ENCODE results near the gene ERCC6L2. TPM values are rescaled to one million over a fixed set of nuclear protein-coding genes. Genes with fewer than 3 reads are reported as not detected.

ERCC6L2 gene
- total and polyA plus RNA-seq, 10 of the 15 experiments (the other 5 are each of a cell fraction or from before 2014, with no cell fraction given): 8.1 to 45.0 (median 22.6) TPM

DNA sequence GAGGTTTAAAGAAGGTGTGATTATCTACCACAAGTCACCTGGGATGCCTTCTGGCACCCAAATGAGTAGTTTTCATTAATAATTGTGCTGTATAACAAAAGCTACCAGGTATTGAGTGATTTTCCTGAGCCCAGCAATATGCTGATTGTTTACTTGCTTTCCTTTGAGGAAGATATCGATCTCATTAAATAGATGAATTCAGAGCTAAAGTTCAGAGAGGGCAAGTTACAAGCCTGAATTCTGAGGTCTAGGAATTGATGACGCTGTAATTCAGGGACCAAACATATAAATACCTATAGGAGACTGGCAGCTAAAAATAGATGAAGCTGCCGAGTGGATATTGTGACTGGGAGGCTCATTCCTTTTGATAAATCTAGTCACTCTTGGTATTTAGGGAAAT lies 1.1 kb downstream of the ERCC6L2 start (continued):
- no peak for TF ChIP-seq ZNF592 (IDR thresholded peaks at IDR 0.05)
- TF ChIP-seq CHD2 (IDR thresholded peaks at IDR 0.05; ENCODE audit: borderline replicate concordance, low read depth, low read length): no peak
- no peak for TF ChIP-seq SPI1 (IDR thresholded peaks at IDR 0.05; ENCODE audit: borderline replicate concordance, insufficient read depth, low read depth, low read length)
- TF ChIP-seq RFX5 (IDR thresholded peaks at IDR 0.05; ENCODE audit: low read depth, low read length): no peak
- TF ChIP-seq NFYB (IDR thresholded peaks at IDR 0.05; ENCODE audit: insufficient read depth, low read depth, low read length): no peak
- no peak for TF ChIP-seq RBBP5 (conservative IDR thresholded peaks at IDR 0.05)
- TF ChIP-seq NR2C2 (IDR thresholded peaks at IDR 0.05; ENCODE audit: borderline replicate concordance, control insufficient read depth, insufficient read length, low read depth): no peak
- TF ChIP-seq, protein P1, sequence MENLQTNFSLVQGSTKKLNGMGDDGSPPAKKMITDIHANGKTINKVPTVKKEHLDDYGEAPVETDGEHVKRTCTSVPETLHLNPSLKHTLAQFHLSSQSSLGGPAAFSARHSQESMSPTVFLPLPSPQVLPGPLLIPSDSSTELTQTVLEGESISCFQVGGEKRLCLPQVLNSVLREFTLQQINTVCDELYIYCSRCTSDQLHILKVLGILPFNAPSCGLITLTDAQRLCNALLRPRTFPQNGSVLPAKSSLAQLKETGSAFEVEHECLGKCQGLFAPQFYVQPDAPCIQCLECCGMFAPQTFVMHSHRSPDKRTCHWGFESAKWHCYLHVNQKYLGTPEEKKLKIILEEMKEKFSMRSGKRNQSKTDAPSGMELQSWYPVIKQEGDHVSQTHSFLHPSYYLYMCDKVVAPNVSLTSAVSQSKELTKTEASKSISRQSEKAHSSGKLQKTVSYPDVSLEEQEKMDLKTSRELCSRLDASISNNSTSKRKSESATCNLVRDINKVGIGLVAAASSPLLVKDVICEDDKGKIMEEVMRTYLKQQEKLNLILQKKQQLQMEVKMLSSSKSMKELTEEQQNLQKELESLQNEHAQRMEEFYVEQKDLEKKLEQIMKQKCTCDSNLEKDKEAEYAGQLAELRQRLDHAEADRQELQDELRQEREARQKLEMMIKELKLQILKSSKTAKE (IDR thresholded peaks at IDR 0.05; ENCODE audit: low read depth, poor library complexity, severe bottlenecking): no peak
- TF ChIP-seq, protein P2, sequence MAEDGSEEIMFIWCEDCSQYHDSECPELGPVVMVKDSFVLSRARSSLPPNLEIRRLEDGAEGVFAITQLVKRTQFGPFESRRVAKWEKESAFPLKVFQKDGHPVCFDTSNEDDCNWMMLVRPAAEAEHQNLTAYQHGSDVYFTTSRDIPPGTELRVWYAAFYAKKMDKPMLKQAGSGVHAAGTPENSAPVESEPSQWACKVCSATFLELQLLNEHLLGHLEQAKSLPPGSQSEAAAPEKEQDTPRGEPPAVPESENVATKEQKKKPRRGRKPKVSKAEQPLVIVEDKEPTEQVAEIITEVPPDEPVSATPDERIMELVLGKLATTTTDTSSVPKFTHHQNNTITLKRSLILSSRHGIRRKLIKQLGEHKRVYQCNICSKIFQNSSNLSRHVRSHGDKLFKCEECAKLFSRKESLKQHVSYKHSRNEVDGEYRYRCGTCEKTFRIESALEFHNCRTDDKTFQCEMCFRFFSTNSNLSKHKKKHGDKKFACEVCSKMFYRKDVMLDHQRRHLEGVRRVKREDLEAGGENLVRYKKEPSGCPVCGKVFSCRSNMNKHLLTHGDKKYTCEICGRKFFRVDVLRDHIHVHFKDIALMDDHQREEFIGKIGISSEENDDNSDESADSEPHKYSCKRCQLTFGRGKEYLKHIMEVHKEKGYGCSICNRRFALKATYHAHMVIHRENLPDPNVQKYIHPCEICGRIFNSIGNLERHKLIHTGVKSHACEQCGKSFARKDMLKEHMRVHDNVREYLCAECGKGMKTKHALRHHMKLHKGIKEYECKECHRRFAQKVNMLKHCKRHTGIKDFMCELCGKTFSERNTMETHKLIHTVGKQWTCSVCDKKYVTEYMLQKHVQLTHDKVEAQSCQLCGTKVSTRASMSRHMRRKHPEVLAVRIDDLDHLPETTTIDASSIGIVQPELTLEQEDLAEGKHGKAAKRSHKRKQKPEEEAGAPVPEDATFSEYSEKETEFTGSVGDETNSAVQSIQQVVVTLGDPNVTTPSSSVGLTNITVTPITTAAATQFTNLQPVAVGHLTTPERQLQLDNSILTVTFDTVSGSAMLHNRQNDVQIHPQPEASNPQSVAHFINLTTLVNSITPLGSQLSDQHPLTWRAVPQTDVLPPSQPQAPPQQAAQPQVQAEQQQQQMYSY (CRISPR knock-in tag; IDR thresholded peaks at IDR 0.05): no peak
- no peak for TF ChIP-seq YBX1 (IDR thresholded peaks at IDR 0.05)

All from GM12878 (cell line).